H9 (cell line): ENCODE results near the gene FSTL4. TPM values are rescaled to one million over a fixed set of nuclear protein-coding genes. Genes with fewer than 3 reads are reported as not detected.

ENCODE experiments used
- DNase-seq: peaks from one replicate; pipeline ENCODE4 v3.0.0-alpha.2; 2017
- H2AFZ ChIP-seq: one replicate; pipeline ENCODE4 v1.6.1; 2013; ENCODE audit warnings: mild to moderate bottlenecking, low read length, control low read depth, moderate library complexity
- H2AK5ac ChIP-seq: 2 replicates; pipeline ENCODE4 v1.6.1; 2013; ENCODE audit warnings: low read length, control low read depth, mixed read lengths; ENCODE audit not compliant: insufficient read length
- H2BK120ac ChIP-seq: one replicate; pipeline ENCODE4 v1.6.1; 2013; ENCODE audit warnings: low read depth, mild to moderate bottlenecking, low read length, control low read depth, inconsistent platforms; ENCODE audit not compliant: poor library complexity, severe bottlenecking
- H2BK12ac ChIP-seq: 2 replicates; pipeline ENCODE4 v1.6.1; 2013; ENCODE audit warnings: low read length, control low read depth, mixed read lengths, low read depth; ENCODE audit not compliant: insufficient read length
- H2BK15ac ChIP-seq: 2 replicates; pipeline ENCODE4 v1.6.1; 2013; ENCODE audit warnings: low read depth, low read length, control low read depth
- H2BK20ac ChIP-seq: one replicate; pipeline ENCODE4 v1.6.1; 2013; ENCODE audit warnings: low read depth, mild to moderate bottlenecking, low read length, control low read depth, inconsistent platforms; ENCODE audit not compliant: poor library complexity, severe bottlenecking
- H2BK5ac ChIP-seq: 2 replicates; pipeline ENCODE4 v1.6.1; 2013; ENCODE audit warnings: low read length, control low read depth, mixed read lengths; ENCODE audit not compliant: insufficient read length
- H3K14ac ChIP-seq: 2 replicates; pipeline ENCODE4 v1.6.1; 2013; ENCODE audit warnings: low read length, control low read depth; ENCODE audit not compliant: insufficient read depth
- H3K18ac ChIP-seq: 2 replicates; pipeline ENCODE4 v1.6.1; 2013; ENCODE audit warnings: low read depth, mild to moderate bottlenecking, mixed read lengths, low read length, control low read depth; ENCODE audit not compliant: insufficient read length
- H3K23ac ChIP-seq: 2 replicates; pipeline ENCODE4 v1.6.1; 2013; ENCODE audit warnings: low read length, control low read depth, mixed read lengths, low read depth; ENCODE audit not compliant: insufficient read length
- H3K23me2 ChIP-seq: 2 replicates; pipeline ENCODE4 v1.6.1; 2013; ENCODE audit warnings: low read depth, mild to moderate bottlenecking, mixed read lengths, low read length, control low read depth; ENCODE audit not compliant: insufficient read length, poor library complexity, severe bottlenecking
- H3K27ac ChIP-seq: 2 replicates; pipeline ENCODE4 v1.5.1; 2013; ENCODE audit warnings: low read length, control low read depth, mixed read lengths, low read depth; ENCODE audit not compliant: insufficient read length
- H3K27me3 ChIP-seq: 2 replicates; pipeline ENCODE4 v1.6.1; 2013; ENCODE audit warnings: low read length, control low read depth, inconsistent platforms; ENCODE audit not compliant: insufficient read depth
- H3K4ac ChIP-seq: 2 replicates; pipeline ENCODE4 v1.6.1; 2013; ENCODE audit warnings: low read depth, mild to moderate bottlenecking, control low read depth, inconsistent platforms, low read length, moderate library complexity
- H3K4me1 ChIP-seq: 2 replicates; pipeline ENCODE4 v1.6.1; 2013; ENCODE audit warnings: low read length, control low read depth, inconsistent platforms; ENCODE audit not compliant: insufficient read depth
- H3K4me2 ChIP-seq: 2 replicates; pipeline ENCODE4 v1.6.1; 2013; ENCODE audit warnings: low read length, control low read depth, mixed read lengths; ENCODE audit not compliant: insufficient read length, insufficient read depth
- H3K56ac ChIP-seq: 2 replicates; pipeline ENCODE4 v1.6.1; 2013; ENCODE audit warnings: low read depth, mild to moderate bottlenecking, mixed read lengths, low read length, control low read depth; ENCODE audit not compliant: insufficient read length
- H3K79me1 ChIP-seq: 2 replicates; pipeline ENCODE4 v1.6.1; 2013; ENCODE audit warnings: low read depth, mild to moderate bottlenecking, moderate library complexity, low read length, control low read depth, inconsistent platforms; ENCODE audit not compliant: insufficient read depth, poor library complexity, severe bottlenecking
- H3K79me2 ChIP-seq: 2 replicates; pipeline ENCODE4 v1.6.1; 2013; ENCODE audit warnings: low read length, control low read depth, inconsistent platforms; ENCODE audit not compliant: insufficient read depth
- H3K9ac ChIP-seq: 2 replicates; pipeline ENCODE4 v1.6.1; 2013; ENCODE audit warnings: low read length, control low read depth, mixed read lengths; ENCODE audit not compliant: insufficient read length; ENCODE audit errors: extremely low read depth
- H3K9me3 ChIP-seq: one replicate; pipeline ENCODE4 v1.6.1; 2013; ENCODE audit warnings: low read depth, low read length, inconsistent platforms; ENCODE audit not compliant: control insufficient read depth
- H3T11ph ChIP-seq: one replicate; pipeline ENCODE4 v1.6.1; 2013; ENCODE audit warnings: mild to moderate bottlenecking, low read length, control low read depth, inconsistent platforms
- H4K20me1 ChIP-seq: one replicate; pipeline ENCODE4 v1.6.1; 2013; ENCODE audit not compliant: control insufficient read depth, insufficient read length, insufficient read depth
- H4K5ac ChIP-seq: 2 replicates; pipeline ENCODE4 v1.6.1; 2013; ENCODE audit warnings: low read depth, mild to moderate bottlenecking, mixed read lengths, low read length, control low read depth; ENCODE audit not compliant: insufficient read length
- H4K8ac ChIP-seq: replicated peaks from 2 replicates; pipeline ENCODE4 v1.6.1; 2013; ENCODE audit warnings: low read length, control low read depth, mixed read lengths, low read depth; ENCODE audit not compliant: insufficient read length
- H4K91ac ChIP-seq: 2 replicates; pipeline ENCODE4 v1.6.1; 2013; ENCODE audit warnings: low read depth, mild to moderate bottlenecking, moderate library complexity, mixed read lengths, low read length, control low read depth; ENCODE audit not compliant: insufficient read length
- H3K27ac Mint-ChIP-seq, 3 experiments: 2 replicates in 2 of 3; 3 replicates in 1 of 3; pipeline ENCODE4 v1.8.0; 2020 to 2021; ENCODE audit warnings: mixed read lengths in 3 of 3, mild to moderate bottlenecking in 1 of 3, moderate library complexity in 1 of 3
- H3K27me3 Mint-ChIP-seq: 2 replicates; pipeline ENCODE4 v1.8.0; 2021; ENCODE audit warnings: low read depth, mild to moderate bottlenecking, moderate library complexity, mixed read lengths
- H3K36me3 Mint-ChIP-seq, 3 experiments: 2 replicates in 2 of 3; 3 replicates in 1 of 3; pipeline ENCODE4 v1.8.0; 2020 to 2021; ENCODE audit warnings: low read depth in 3 of 3, mixed read lengths in 3 of 3; ENCODE audit not compliant: insufficient read depth in 1 of 3
- H3K4me1 Mint-ChIP-seq, 2 experiments: 2 replicates each; pipeline ENCODE4 v1.8.0; 2020; ENCODE audit warnings: mixed read lengths in 2 of 2
- H3K4me3 Mint-ChIP-seq, 2 experiments: 2 replicates in 1 of 2; 3 replicates in 1 of 2; pipeline ENCODE4 v1.8.0; 2020 to 2021; ENCODE audit warnings: mild to moderate bottlenecking in 2 of 2, mixed read lengths in 2 of 2, moderate library complexity in 1 of 2
- H3K9me3 Mint-ChIP-seq, 2 experiments: 2 replicates in 1 of 2; 3 replicates in 1 of 2; pipeline ENCODE4 v1.8.0; 2020; ENCODE audit warnings: mild to moderate bottlenecking in 2 of 2, mixed read lengths in 2 of 2, moderate library complexity in 1 of 2
- WGBS: extraction: QIAGEN DNeasy Blood & Tissue Kit; methylation state at CpG from one replicate; pipeline ENCODE4 v1.1.7; 2013; ENCODE audit warnings: missing lambda C conversion rate, low lambda C conversion rate, mixed read lengths; ENCODE audit not compliant: insufficient read length; ENCODE audit errors: extremely low coverage; 5-methylcytosine and 5-hydroxymethylcytosine counted together
- total RNA-seq: library from RNA; stranded (reverse); gene quantifications from 2 replicates; pipeline ENCODE4 v1.2.1, GENCODE V29; 2021
- TF ChIP-seq, protein P1 (sequence below): fragments of 200-600 bp; sonication (generic); conservative IDR thresholded peaks from 3 replicates; pipeline ENCODE4 v1.8.0; 2021; ENCODE audit warnings: antibody characterized with exemption, mild to moderate bottlenecking

The FSTL4 gene
- total RNA-seq, 1 experiment from 2014 or later = 5.7 TPM

DNA sequence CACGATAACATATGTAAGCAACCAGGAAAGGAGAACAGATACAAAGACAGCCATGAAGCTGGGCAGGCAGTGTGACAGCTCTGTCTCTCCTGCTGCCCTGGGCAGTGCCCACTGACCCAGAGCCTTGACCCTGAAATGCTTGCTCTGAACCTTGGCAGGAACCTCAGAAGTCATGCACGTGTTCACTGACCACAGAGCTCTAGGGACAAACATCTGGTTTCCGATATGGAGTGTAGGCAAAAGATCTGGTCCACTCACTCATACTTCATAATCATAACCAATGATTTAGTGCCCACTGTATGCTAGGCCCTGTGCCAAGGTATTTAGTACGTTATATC lies 102.6 kb downstream of the FSTL4 start:
- Histone ChIP-seq H2AFZ (no peak overlapping the region), H4K91ac (no peak overlapping the region), H3K23me2 (no peaks in the 10 kb centered on the region), H3K4me1 (no peaks in the 10 kb centered on the region), H2BK120ac (no peak overlapping the region), H2BK5ac (no peak overlapping the region), H3T11ph (no peak overlapping the region), H3K9me3 (no peaks in the 10 kb centered on the region), H3K18ac (no peak overlapping the region), H4K20me1 (no peaks in the 10 kb centered on the region), H4K8ac (no peak overlapping the region), H4K5ac (no peak overlapping the region), H3K14ac (no peak overlapping the region; the same call in 1 of the 2 replicates), H3K4me2 (no peak overlapping the region), H3K27ac (no peak overlapping the region), H3K4ac (no peak overlapping the region), H3K79me1 (no peaks in the 10 kb centered on the region), H3K56ac (no peak overlapping the region), H3K27me3 (no peaks in the 10 kb centered on the region), H2BK12ac (no peak overlapping the region), H3K9ac (no peak overlapping the region), H2BK20ac (no peak overlapping the region), H2AK5ac (no peak overlapping the region), H3K79me2 (no peaks in the 10 kb centered on the region), H2BK15ac (no peak overlapping the region), H3K23ac (no peak overlapping the region)
- Mint-ChIP-seq H3K4me1 (peaks cover 4 to 8% of the 10 kb centered on the region in 2 experiments; a peak in 3 of 4 replicates), H3K36me3 (no peaks in the 10 kb centered on the region; a peak in 1 of 7 replicates), H3K9me3 (no peaks in the 10 kb centered on the region), H3K4me3 (no peak overlapping the region), H3K27me3 (peaks cover 5% of the 10 kb centered on the region; the same call in 1 of the 2 replicates), H3K27ac (no peak overlapping the region)
- no CpG with 5 or more reads among the region's 4 CpGs for WGBS
- DNase-seq = no peak
- TF ChIP-seq, protein P1, sequence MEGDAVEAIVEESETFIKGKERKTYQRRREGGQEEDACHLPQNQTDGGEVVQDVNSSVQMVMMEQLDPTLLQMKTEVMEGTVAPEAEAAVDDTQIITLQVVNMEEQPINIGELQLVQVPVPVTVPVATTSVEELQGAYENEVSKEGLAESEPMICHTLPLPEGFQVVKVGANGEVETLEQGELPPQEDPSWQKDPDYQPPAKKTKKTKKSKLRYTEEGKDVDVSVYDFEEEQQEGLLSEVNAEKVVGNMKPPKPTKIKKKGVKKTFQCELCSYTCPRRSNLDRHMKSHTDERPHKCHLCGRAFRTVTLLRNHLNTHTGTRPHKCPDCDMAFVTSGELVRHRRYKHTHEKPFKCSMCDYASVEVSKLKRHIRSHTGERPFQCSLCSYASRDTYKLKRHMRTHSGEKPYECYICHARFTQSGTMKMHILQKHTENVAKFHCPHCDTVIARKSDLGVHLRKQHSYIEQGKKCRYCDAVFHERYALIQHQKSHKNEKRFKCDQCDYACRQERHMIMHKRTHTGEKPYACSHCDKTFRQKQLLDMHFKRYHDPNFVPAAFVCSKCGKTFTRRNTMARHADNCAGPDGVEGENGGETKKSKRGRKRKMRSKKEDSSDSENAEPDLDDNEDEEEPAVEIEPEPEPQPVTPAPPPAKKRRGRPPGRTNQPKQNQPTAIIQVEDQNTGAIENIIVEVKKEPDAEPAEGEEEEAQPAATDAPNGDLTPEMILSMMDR = no peak
